Limb (tissue), 2 donors: ENCODE results near the gene C16orf74.

Experiments used
- DNase-seq, 2 donors: peaks; one replicate each; pipeline ENCODE4 v3.0.0-alpha.2; 2016; ENCODE audit errors: extremely low spot score in 2 of 2

Gene C16orf74

GRCh38 chr16:85718682-85719081 lies 32.2 kb downstream of the C16orf74 start:
- no peak for DNase-seq

GRCh38 chr16:85718153-85718477 lies 32.8 kb downstream of the C16orf74 start:
- no peak for DNase-seq

- peak; percentile 51 to 75 for DNase-seq
Measured at GRCh38 chr16:85717393-85718152, 33.3 kb downstream of the C16orf74 start.

GRCh38 chr16:85716680-85717038 lies 34.2 kb downstream of the C16orf74 start:
- DNase-seq, result no peak

- peak in 1 of 2 donors; percentile 11 for DNase-seq
Measured at GRCh38 chr16:85716022-85716679, 34.7 kb downstream of the C16orf74 start.

GRCh38 chr16:85715169-85716021 lies 35.5 kb downstream of the C16orf74 start:
- DNase-seq, result peak; percentile 60 to 72

- DNase-seq, result no peak
Measured at GRCh38 chr16:85712801-85713200, 38.1 kb downstream of the C16orf74 start.

- no peak for DNase-seq
Measured at GRCh38 chr16:85711982-85712587, 38.8 kb downstream of the C16orf74 start.

GRCh38 chr16:85710732-85711131 lies 40.2 kb downstream of the C16orf74 start:
- no peak for DNase-seq

- DNase-seq, result no peak
Measured at GRCh38 chr16:85709766-85710585, 40.9 kb downstream of the C16orf74 start.

GRCh38 chr16:85708338-85708737 lies 42.6 kb downstream of the C16orf74 start:
- no peak for DNase-seq

- DNase-seq, result no peak
Measured at GRCh38 chr16:85707528-85708095, 43.3 kb downstream of the C16orf74 start.

GRCh38 chr16:85706449-85707034 lies 44.4 kb downstream of the C16orf74 start:
- DNase-seq, result no peak

GRCh38 chr16:85704900-85705846 lies 45.7 kb downstream of the C16orf74 start:
- DNase-seq, result no peak

- DNase-seq, result no peak
Measured at GRCh38 chr16:85704011-85704410, 46.9 kb downstream of the C16orf74 start.

- no peak for DNase-seq
Measured at GRCh38 chr16:85699628-85700027, 51.3 kb downstream of the C16orf74 start.

GRCh38 chr16:85698935-85699558 lies 51.8 kb downstream of the C16orf74 start:
- no peak for DNase-seq

GRCh38 chr16:85698459-85698891 lies 52.4 kb downstream of the C16orf74 start:
- DNase-seq, result no peak

- DNase-seq, result no peak
Measured at GRCh38 chr16:85697431-85697830, 53.5 kb downstream of the C16orf74 start.
